OCI-LY7 (cell line): ENCODE data around the gene GNAO1.

Experiments used
- EZH2phosphoT487 ChIP-seq: fragments of 200-600 bp; sonication (generic); IDR thresholded peaks from 2 replicates; pipeline ENCODE4 v1.6.1; 2018; ENCODE audit warnings: low read depth, borderline replicate concordance, mild to moderate bottlenecking, mixed run types, antibody characterized with exemption, low read length, moderate library complexity, mixed read lengths
- TF ChIP-seq, protein P1 (sequence below): fragments of 200-600 bp; sonication (generic); conservative IDR thresholded peaks from 2 replicates; pipeline ENCODE4 v1.5.1; 2014; ENCODE audit warnings: mild to moderate bottlenecking, antibody characterized with exemption, low read length, moderate library complexity, mixed read lengths

DNA sequence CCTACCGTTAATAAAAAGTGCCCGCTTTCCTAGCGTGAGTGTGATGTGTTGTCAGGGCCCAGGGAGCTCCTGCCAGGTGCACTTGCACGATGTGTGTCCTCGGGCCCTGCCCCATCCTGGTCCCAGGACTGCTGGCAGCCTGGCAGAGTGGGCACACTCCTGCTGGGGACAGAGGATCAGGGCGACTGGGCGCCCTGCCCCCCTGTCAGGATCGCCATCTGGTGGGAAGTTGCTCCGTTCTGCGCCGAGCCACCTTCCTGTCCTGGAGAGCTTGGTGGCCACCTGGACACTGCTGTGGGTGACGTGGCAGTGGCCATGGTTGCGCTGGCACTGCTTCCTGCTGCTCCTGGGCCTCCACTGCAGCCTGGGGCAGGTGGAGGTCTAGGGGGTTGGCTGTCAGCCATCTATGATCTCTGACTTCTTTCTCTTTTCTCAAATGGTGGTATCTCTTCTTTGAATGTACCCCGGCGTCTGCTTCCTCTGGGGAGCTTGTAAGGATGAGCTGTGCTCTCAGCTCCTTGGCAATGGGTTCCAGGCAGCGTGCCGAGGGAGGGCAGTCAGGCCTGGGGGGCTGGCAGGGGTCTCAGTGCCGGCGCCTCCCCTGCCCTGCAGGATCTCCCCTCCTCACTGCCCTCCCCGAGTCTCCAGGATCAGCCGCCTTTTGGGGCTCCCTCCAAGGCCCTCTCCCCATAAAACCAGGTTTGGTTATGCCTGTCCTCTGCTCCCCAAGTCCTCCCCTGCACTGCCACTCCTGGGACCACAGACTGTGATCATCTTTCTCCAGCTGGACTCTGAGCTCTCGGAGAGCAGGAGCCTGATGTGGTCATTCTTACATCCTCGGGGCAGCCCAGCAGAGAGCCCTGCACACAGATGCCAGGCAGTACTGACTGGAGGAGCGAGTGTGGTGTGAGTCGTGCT, 157.1 kb downstream of the GNAO1 start:
- TF ChIP-seq, protein P1, sequence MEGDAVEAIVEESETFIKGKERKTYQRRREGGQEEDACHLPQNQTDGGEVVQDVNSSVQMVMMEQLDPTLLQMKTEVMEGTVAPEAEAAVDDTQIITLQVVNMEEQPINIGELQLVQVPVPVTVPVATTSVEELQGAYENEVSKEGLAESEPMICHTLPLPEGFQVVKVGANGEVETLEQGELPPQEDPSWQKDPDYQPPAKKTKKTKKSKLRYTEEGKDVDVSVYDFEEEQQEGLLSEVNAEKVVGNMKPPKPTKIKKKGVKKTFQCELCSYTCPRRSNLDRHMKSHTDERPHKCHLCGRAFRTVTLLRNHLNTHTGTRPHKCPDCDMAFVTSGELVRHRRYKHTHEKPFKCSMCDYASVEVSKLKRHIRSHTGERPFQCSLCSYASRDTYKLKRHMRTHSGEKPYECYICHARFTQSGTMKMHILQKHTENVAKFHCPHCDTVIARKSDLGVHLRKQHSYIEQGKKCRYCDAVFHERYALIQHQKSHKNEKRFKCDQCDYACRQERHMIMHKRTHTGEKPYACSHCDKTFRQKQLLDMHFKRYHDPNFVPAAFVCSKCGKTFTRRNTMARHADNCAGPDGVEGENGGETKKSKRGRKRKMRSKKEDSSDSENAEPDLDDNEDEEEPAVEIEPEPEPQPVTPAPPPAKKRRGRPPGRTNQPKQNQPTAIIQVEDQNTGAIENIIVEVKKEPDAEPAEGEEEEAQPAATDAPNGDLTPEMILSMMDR: no peak
- TF ChIP-seq EZH2phosphoT487: no peak
